PFSK-1 (cell line): ENCODE measurements around the gene CLDND2.

Source experiments
- FOXP2 ChIP-seq: optimal IDR thresholded peaks from 2 replicates; pipeline ENCODE3; 2011; ENCODE audit warnings: borderline replicate concordance, control low read depth, inconsistent platforms; ENCODE audit not compliant: insufficient read depth; ENCODE audit errors: extremely low read length, extremely low read depth
- POLR2AphosphoS5 ChIP-seq: IDR thresholded peaks from 2 replicates; pipeline ENCODE4 v1.6.1; 2012; ENCODE audit warnings: low read depth, mild to moderate bottlenecking, control low read depth, low read length, moderate library complexity
- SIN3A ChIP-seq: IDR thresholded peaks from 2 replicates; pipeline ENCODE4 v1.6.1; 2012; ENCODE audit warnings: mild to moderate bottlenecking, low read length, moderate library complexity, borderline replicate concordance; ENCODE audit not compliant: insufficient read depth
- TAF1 ChIP-seq: IDR thresholded peaks from 2 replicates; pipeline ENCODE4 v1.6.1; 2012; ENCODE audit warnings: low read length, control low read depth, borderline replicate concordance; ENCODE audit not compliant: insufficient read depth
- TF ChIP-seq, protein P1 (sequence below), 2 experiments: IDR thresholded peaks; 2 replicates each; pipeline versions ENCODE4 v1.6.1 to v1.8.0; 2011 to 2012; ENCODE audit warnings: low read depth in 2 of 2, low read length in 2 of 2, control low read depth in 1 of 2, inconsistent platforms in 1 of 2, mild to moderate bottlenecking in 1 of 2, moderate library complexity in 1 of 2; ENCODE audit not compliant: insufficient read depth in 1 of 2

Gene CLDND2

DNA sequence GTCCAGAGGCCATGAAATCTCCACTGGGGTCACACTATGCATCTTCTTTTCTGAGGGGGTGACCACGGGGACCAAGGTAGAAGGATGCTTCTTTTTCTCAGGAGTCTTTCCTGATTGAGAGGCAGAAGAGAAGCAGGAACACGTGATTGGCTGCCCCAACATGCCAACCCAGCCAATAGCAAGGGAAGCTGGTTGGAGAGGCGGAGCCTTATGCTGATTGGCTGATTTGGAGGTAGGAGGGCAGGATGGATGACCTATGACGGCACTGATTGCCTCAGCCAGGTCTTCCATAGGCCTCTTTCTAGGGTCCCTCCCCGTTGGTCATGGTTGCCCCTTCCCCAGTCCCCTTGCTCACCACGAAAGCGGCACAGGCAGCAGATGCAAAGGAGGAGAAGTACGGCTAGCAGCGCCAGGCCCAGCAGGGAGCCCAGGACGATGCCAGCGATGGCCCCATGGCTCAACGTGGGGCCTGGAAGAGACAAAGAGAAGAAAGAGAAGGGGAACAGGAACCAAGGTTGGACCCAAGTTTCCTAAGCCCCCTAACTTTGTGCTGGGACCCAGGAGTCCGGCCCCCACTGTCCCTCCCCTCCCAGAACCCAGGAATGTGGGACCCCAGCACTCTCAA is 34.9 kb downstream of the CLDND2 start:
- no peak for TF ChIP-seq FOXP2
- TF ChIP-seq SIN3A: no peak
- TF ChIP-seq, protein P1, sequence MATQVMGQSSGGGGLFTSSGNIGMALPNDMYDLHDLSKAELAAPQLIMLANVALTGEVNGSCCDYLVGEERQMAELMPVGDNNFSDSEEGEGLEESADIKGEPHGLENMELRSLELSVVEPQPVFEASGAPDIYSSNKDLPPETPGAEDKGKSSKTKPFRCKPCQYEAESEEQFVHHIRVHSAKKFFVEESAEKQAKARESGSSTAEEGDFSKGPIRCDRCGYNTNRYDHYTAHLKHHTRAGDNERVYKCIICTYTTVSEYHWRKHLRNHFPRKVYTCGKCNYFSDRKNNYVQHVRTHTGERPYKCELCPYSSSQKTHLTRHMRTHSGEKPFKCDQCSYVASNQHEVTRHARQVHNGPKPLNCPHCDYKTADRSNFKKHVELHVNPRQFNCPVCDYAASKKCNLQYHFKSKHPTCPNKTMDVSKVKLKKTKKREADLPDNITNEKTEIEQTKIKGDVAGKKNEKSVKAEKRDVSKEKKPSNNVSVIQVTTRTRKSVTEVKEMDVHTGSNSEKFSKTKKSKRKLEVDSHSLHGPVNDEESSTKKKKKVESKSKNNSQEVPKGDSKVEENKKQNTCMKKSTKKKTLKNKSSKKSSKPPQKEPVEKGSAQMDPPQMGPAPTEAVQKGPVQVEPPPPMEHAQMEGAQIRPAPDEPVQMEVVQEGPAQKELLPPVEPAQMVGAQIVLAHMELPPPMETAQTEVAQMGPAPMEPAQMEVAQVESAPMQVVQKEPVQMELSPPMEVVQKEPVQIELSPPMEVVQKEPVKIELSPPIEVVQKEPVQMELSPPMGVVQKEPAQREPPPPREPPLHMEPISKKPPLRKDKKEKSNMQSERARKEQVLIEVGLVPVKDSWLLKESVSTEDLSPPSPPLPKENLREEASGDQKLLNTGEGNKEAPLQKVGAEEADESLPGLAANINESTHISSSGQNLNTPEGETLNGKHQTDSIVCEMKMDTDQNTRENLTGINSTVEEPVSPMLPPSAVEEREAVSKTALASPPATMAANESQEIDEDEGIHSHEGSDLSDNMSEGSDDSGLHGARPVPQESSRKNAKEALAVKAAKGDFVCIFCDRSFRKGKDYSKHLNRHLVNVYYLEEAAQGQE (IDR thresholded peaks at IDR 0.05; ENCODE audit: insufficient read depth in 1 of 2, low read depth in 2 of 2, low read length in 2 of 2): no peak
- TF ChIP-seq POLR2AphosphoS5: no peak
- TF ChIP-seq TAF1: no peak

DNA sequence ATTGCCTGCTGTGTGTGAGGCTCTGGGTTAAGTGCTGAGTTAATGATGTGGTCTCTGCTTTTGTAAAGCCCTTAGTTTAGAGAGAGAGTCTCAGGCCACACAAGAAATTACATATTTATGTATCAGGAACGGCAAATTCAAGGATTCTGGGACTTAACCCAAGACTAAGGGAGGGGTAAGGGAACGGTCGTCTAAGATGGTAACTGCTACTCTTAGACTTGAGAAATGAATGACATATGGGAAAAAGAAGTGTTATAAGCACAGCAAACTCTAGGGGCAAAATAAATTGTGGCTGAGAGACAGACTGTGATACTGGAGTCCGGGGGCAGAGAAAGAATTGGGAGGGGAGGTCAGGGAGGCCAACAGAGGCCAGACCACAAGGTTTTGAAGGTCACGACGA is 37.1 kb downstream of the CLDND2 start:
- TF ChIP-seq POLR2AphosphoS5 (no peak), FOXP2 (no peak), SIN3A (no peak)
- TF ChIP-seq, protein P1 (IDR thresholded peaks at IDR 0.05; ENCODE audit: insufficient read depth in 1 of 2, low read depth in 2 of 2, low read length in 2 of 2): no peak

DNA sequence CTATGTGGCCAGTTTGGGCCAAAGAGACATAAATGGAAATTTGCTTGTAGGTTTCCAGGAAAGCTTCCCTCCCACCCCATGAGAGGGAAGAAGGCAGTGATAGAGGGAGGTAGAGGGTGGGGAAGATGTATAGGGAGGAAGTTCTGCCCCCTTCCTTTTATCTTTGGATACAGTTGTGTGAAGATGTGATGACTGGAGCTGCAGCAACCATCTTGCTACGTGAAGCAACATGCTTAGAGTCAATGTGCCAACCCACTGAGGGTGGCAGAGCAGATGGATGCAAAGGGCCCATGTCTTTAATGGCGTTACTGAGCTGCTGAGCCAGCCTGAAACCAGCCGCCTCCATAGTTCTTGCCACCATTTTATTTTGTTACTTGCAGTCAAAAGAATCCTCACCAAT is 37.6 kb downstream of the CLDND2 start:
- TF ChIP-seq SIN3A (no peak), FOXP2 (no peak), POLR2AphosphoS5 (no peak)
- TF ChIP-seq, protein P1 (IDR thresholded peaks at IDR 0.05; ENCODE audit: insufficient read depth in 1 of 2, low read depth in 2 of 2, low read length in 2 of 2): no peak

DNA sequence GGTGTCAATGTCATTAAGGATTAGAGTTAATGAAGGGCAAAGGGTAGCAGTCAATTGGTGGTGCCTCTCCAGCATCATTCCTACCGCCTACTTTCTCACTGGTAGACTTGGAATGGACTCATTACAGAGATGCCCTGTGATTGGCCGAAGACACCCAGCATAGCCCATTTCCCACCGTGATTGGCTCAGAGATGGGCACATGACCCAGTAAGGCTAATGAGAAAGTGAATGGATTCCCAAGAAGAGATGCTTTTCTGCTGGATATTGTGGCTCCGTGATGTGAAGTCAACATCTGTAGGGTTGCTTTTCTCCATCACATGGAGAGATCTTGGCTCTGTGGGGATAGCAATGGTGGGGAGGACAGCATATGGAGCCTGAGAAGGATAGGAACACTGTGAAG is 38.4 kb downstream of the CLDND2 start:
- TF ChIP-seq, protein P1 (IDR thresholded peaks at IDR 0.05; ENCODE audit: insufficient read depth in 1 of 2, low read depth in 2 of 2, low read length in 2 of 2): no peak
- no peak for TF ChIP-seq POLR2AphosphoS5
- no peak for TF ChIP-seq TAF1
- TF ChIP-seq FOXP2: no peak
- TF ChIP-seq SIN3A: no peak

DNA sequence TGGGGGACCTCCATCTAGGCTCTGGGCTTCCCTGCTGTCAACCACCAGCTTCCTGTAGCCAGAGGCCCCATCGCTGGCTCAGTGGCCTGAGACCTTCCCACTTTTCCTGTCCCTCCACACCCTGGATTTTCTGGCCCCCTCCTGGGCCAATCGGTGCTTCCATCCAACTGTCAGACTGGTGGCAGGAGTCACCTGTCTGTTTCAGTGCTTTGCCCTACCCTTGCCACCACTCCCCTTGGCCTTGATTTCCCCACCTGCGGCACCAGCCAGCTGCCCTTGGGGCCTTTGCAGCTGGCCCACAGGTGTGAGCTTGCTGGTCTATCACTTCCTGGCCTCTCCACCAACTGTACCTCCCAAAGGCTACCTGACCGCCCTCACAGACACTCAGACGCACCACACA is 39.4 kb downstream of the CLDND2 start:
- TF ChIP-seq, protein P1 (IDR thresholded peaks at IDR 0.05; ENCODE audit: insufficient read depth in 1 of 2, low read depth in 2 of 2, low read length in 2 of 2): no peak
- TF ChIP-seq TAF1 (no peak), POLR2AphosphoS5 (no peak)
